Muscle layer of duodenum (tissue), 2 donors: ENCODE data around the gene KMT2C.
"Not testable (repeated sequence)": the region's sequence is repeated elsewhere in the genome, so short reads cannot be mapped to it uniquely, and the experiment has no call there.

Experiments
- H3K27ac ChIP-seq: one replicate; pipeline ENCODE4 v1.7.0; 2013; ENCODE audit warnings: mild to moderate bottlenecking, low read length
- H3K27me3 ChIP-seq: one replicate; pipeline ENCODE4 v1.7.0; 2013; ENCODE audit warnings: low read depth, mild to moderate bottlenecking, control low read depth, low read length
- H3K36me3 ChIP-seq, 2 donors: one replicate each; pipeline ENCODE4 v1.7.0; 2013; ENCODE audit warnings: low read length in 2 of 2, control low read depth in 1 of 2, mild to moderate bottlenecking in 1 of 2; ENCODE audit not compliant: insufficient read depth in 2 of 2, control insufficient read depth in 1 of 2
- H3K4me1 ChIP-seq, 2 donors: one replicate each; pipeline ENCODE4 v1.7.0; 2013; ENCODE audit warnings: low read length in 2 of 2, mild to moderate bottlenecking in 2 of 2, control low read depth in 1 of 2, moderate library complexity in 1 of 2; ENCODE audit not compliant: insufficient read depth in 2 of 2, control insufficient read depth in 1 of 2
- H3K4me3 ChIP-seq, 2 donors: one replicate each; pipeline ENCODE4 v1.7.0; 2013; ENCODE audit warnings: low read length in 2 of 2, low read depth in 1 of 2, mild to moderate bottlenecking in 1 of 2
- H3K9me3 ChIP-seq, 2 donors: one replicate each; pipeline ENCODE4 v1.7.0; 2013; ENCODE audit warnings: low read length in 2 of 2, control low read depth in 1 of 2, mild to moderate bottlenecking in 1 of 2; ENCODE audit not compliant: control insufficient read depth in 1 of 2
- donor health status: healthy.

KMT2C gene

GRCh38 chr7:152329469-152329868, 106.3 kb downstream of the KMT2C start:
- Histone ChIP-seq H3K27ac (no peak overlapping the region), H3K4me1 (no peaks in the 10 kb centered on the region), H3K9me3 (no peaks in the 10 kb centered on the region), H3K36me3 (peaks cover 0 to 7% of the 10 kb centered on the region in 2 donors), H3K4me3 (no peak overlapping the region), H3K27me3 (no peaks in the 10 kb centered on the region)

- Histone ChIP-seq H3K27ac (no peak overlapping the region), H3K4me1 (no peaks in the 10 kb centered on the region), H3K9me3 (no peaks in the 10 kb centered on the region), H3K27me3 (no peaks in the 10 kb centered on the region), H3K4me3 (no peak overlapping the region), H3K36me3 (peaks cover 0 to 7% of the 10 kb centered on the region in 2 donors)
Observed at GRCh38 chr7:152328234-152328633, 107.6 kb downstream of the KMT2C start.

DNA sequence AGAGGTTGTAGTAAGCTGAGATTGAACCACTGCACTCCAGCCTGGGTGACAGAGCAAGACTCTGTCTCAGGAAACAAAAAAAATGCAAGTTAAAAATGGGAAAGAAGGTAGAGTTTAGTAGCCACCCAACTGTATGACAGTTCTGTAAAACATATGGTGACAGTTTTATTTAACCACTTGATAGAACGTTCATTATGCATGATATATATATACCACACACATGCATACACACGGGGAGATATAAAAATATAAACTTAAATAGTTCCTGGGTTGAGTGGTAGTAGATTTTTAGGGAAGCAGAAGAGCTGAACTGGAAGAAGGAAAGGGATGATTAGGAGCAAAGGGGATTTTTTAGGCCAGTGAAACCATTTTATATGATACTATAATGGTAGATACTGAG, 120.0 kb downstream of the KMT2C start:
- H3K4me3 ChIP-seq, result no peak overlapping the region
- H3K27me3 ChIP-seq, result no peaks in the 10 kb centered on the region
- H3K36me3 ChIP-seq, result peaks cover 0 to 4% of the 10 kb centered on the region in 2 donors
- peaks cover 5 to 20% of the 10 kb centered on the region in 2 donors for H3K4me1 ChIP-seq
- no peak overlapping the region for H3K27ac ChIP-seq
- no peaks in the 10 kb centered on the region for H3K9me3 ChIP-seq

DNA sequence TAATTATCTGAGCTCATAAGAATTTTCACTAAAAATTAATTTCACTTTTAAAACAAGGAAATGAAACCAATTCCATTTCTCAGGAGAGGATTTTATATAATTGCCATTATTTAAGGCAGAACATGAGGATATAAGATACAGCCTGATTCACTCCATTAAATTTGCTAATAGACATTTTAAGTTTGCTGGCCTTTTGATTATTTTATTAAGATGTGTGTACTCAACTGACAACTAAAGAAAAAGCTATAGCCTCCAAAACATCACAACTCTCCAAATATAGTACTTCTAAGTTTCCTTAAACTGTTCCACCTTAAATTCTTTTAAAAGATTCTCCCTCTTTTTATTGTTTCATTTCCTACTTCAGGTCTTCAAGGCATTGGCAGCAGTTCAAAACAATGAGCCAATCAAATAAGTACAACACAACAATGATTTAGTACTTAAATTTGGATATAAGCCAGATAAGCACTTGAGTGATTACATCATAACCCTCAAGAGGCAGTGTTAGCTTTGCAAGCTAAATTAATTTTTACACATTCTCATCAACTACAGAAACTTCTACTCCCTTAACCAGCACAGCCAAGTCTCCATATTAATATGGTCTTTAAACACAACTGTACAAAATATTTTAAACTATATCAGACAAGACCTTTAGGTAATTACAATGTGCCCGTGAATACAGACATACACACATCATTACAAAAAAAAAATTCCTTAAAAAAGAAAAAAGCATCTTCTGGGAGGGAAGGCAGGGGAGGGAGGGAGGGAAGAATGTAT, 121.8 kb downstream of the KMT2C start:
- Histone ChIP-seq H3K27ac (no peak overlapping the region), H3K36me3 (peaks cover 10 to 11% of the 10 kb centered on the region in 2 donors), H3K4me1 (peaks cover 5 to 20% of the 10 kb centered on the region in 2 donors), H3K9me3 (no peaks in the 10 kb centered on the region), H3K4me3 (peak overlapping the region in 1 of 2 donors; percentile 0), H3K27me3 (no peaks in the 10 kb centered on the region)

DNA sequence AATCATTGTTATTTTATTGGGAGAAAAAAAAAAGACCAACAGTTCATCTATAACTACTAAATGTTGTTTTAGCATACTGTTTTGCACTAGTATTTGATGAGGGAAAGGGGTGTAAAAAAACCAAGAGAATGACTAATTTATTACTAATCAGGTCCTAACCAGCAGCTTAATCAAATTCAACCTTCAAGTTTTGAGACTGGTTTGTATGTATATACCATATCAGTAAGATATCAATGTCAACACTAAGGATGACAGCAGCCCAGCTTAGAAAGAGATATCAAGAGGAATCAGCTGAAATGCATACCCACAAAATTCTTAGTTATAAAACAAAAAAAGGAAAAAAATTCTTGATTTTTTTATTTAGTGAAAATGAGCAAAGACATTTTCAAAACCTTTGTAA, 122.6 kb downstream of the KMT2C start:
- Histone ChIP-seq H3K4me3 (no peak overlapping the region), H3K27me3 (no peaks in the 10 kb centered on the region), H3K27ac (no peak overlapping the region), H3K4me1 (peaks cover 5 to 20% of the 10 kb centered on the region in 2 donors), H3K36me3 (peaks cover 12 to 13% of the 10 kb centered on the region in 2 donors), H3K9me3 (no peaks in the 10 kb centered on the region)

- no peaks in the 10 kb centered on the region for H3K27me3 ChIP-seq
- no peak overlapping the region for H3K27ac ChIP-seq
Observed at GRCh38 chr7:152312316-152312715, 123.5 kb downstream of the KMT2C start.

GRCh38 chr7:152307902-152308301, 127.9 kb downstream of the KMT2C start:
- Histone ChIP-seq H3K27me3 (no peaks in the 10 kb centered on the region), H3K4me3 (no peak overlapping the region), H3K27ac (no peak overlapping the region), H3K9me3 (no peaks in the 10 kb centered on the region), H3K36me3 (peaks cover 25 to 29% of the 10 kb centered on the region in 2 donors), H3K4me1 (peaks cover 4 to 5% of the 10 kb centered on the region in 2 donors)

More at GRCh38 chr7:152312316-152312715, 123.5 kb downstream of the KMT2C start:
- Histone ChIP-seq H3K4me3 (no peak overlapping the region), H3K36me3 (peaks cover 13 to 17% of the 10 kb centered on the region in 2 donors), H3K4me1 (peaks cover 5 to 20% of the 10 kb centered on the region in 2 donors), H3K9me3 (no peaks in the 10 kb centered on the region)

- not testable (repeated sequence) for H3K4me3 ChIP-seq, H3K27me3 ChIP-seq, H3K27ac ChIP-seq, H3K9me3 ChIP-seq, H3K4me1 ChIP-seq
- peaks cover 3 to 14% of the 10 kb centered on the region in 2 donors for H3K36me3 ChIP-seq
Observed at GRCh38 chr7:152299542-152300143, 136.2 kb downstream of the KMT2C start.

DNA sequence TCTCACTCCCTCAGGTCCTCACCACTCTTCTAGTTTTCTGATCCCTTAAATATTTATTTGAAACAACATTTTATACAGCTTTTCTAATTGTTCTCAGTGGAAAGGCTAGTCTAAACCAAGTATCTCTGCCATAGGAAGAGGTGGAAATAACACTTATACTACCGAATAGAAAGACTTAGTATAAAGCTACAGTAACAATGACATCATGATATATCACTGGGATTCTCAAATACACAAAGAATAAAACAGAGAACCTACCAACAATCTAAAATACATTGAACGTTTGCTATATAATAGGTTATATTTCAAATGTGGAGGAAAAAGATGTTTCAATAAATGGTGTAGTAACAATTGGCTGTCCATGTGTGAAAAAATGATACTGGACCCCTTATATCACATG, 142.9 kb downstream of the KMT2C start:
- Histone ChIP-seq H3K27me3 (no peaks in the 10 kb centered on the region), H3K36me3 (peaks cover 0 to 5% of the 10 kb centered on the region in 2 donors), H3K27ac (no peak overlapping the region), H3K9me3 (no peaks in the 10 kb centered on the region), H3K4me3 (no peak overlapping the region), H3K4me1 (no peaks in the 10 kb centered on the region)

DNA sequence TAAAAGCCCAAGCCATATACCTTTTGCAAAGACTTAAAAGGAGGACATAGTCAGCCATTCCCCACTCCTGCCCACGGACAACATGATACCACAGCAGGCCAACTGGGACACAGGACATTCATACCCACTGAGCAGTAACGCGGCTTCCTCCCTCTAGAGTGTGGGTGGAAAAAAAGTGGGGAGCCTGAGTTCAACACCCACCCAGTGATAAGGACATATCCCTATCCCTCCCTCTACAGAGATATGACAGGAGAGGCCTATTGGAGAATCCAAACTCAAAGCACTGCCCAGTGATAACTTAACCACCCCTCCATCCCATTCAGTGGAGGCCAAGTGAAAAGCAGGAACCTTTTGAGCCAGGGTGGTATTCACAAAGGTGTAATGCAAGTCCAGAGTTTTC, 148.8 kb downstream of the KMT2C start:
- not testable (repeated sequence) for H3K9me3 ChIP-seq, H3K27ac ChIP-seq, H3K27me3 ChIP-seq, H3K36me3 ChIP-seq, H3K4me1 ChIP-seq, H3K4me3 ChIP-seq

DNA sequence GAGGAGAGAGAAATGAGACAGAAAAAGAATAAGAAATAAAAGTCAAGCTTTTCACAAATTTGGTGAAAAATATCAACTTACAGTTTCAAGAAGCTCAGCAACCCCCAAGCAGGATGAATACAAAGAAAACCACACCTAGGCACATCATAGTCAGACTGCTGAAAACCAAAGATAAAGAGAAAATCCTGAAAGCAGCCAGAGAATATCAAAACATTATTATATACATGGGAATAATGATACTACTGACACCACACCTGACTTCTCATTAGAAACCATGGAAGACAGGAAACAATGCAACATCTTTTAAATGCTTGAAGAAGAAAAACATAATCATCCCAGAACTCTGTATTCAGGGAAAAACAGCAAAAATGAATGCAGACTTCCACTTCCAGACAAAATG, 149.6 kb downstream of the KMT2C start:
- H3K4me3 ChIP-seq, H3K27ac ChIP-seq, H3K27me3 ChIP-seq, H3K9me3 ChIP-seq, H3K36me3 ChIP-seq, H3K4me1 ChIP-seq: not testable (repeated sequence)
